B cell (primary cell): ENCODE data around the gene DOK5. TPM values are rescaled to one million over a fixed set of nuclear protein-coding genes. Genes with fewer than 3 reads are reported as not detected.

Source experiments
- ATAC-seq: fragments of 200-7000 bp; cut with Tn5 transposase; one replicate; pipeline ENCODE4 v1.10.0; 2021; ENCODE audit warnings: low read depth, mild to moderate bottlenecking, moderate number of reproducible peaks, moderate library complexity
- CTCF ChIA-PET: fragments of 350-600 bp; sonication (Branson Sonifier 250); formaldehyde crosslinking; loops from one replicate; lab custom pipeline; 2021; ENCODE audit warnings: antibody characterized with exemption, inconsistent platforms; lab: Charles Lee
- POLR2A ChIA-PET: fragments of 350-600 bp; sonication (Branson Sonifier 250); formaldehyde crosslinking; loops from one replicate; lab custom pipeline; 2021; ENCODE audit warnings: antibody characterized with exemption; lab: Charles Lee
- DNase-seq: peaks from one replicate; pipeline ENCODE4 v3.0.0; 2013
- H2AFZ ChIP-seq: 2 replicates; pipeline ENCODE4 v1.6.1; 2012; ENCODE audit warnings: mild to moderate bottlenecking, low read depth, low read length; ENCODE audit not compliant: insufficient read depth, poor library complexity, severe bottlenecking
- H3K27ac ChIP-seq, 2 donors: 1 replicate in 1 of 2; 2 replicates in 1 of 2; pipeline ENCODE4 v1.5.1; 2012 to 2013; ENCODE audit warnings: low read length in 2 of 2, mild to moderate bottlenecking in 2 of 2, moderate library complexity in 1 of 2
- H3K27me3 ChIP-seq, 4 experiments: fragments of 200-600 bp in 1 of 4; sonication (generic) in 1 of 4; replicated peaks in 1 of 4; 1 replicate in 2 of 4; 2 replicates in 2 of 4; pipeline versions ENCODE4 v1.6.1 to v1.7.0; 2013 to 2016; ENCODE audit warnings: low read length in 3 of 4, mild to moderate bottlenecking in 2 of 4, mixed read lengths in 1 of 4, moderate library complexity in 1 of 4; ENCODE audit not compliant: insufficient read depth in 4 of 4, control insufficient read depth in 3 of 4; ENCODE audit errors: control extremely low read depth in 1 of 4
- H3K36me3 ChIP-seq, 2 experiments: replicated peaks in 1 of 2; 1 replicate in 1 of 2; 2 replicates in 1 of 2; pipeline versions ENCODE4 v1.6.1 to v1.7.1; 2013; ENCODE audit warnings: low read length in 1 of 2; ENCODE audit not compliant: insufficient read depth in 2 of 2, control insufficient read depth in 1 of 2; ENCODE audit errors: control extremely low read depth in 1 of 2, extremely low read depth in 1 of 2
- H3K4me1 ChIP-seq, 2 donors: fragments of 200-600 bp in 1 of 2; sonication (generic) in 1 of 2; 1 replicate in 1 of 2; 2 replicates in 1 of 2; pipeline versions ENCODE4 v1.5.1 to v1.6.1; 2013 to 2017; ENCODE audit warnings: low read length in 2 of 2; ENCODE audit not compliant: control insufficient read depth in 2 of 2, insufficient read depth in 2 of 2
- H3K4me2 ChIP-seq: replicated peaks from 2 replicates; pipeline ENCODE3; 2012; ENCODE audit warnings: mild to moderate bottlenecking, low read depth, low read length; ENCODE audit not compliant: poor library complexity, severe bottlenecking
- H3K4me3 ChIP-seq, 5 experiments: fragments of 200-600 bp in 1 of 5; sonication (generic) in 1 of 5; 1 replicate in 3 of 5; 2 replicates in 2 of 5; pipeline versions ENCODE4 v1.5.1 to v1.7.0; 2011 to 2016; ENCODE audit warnings: low read length in 4 of 5, mild to moderate bottlenecking in 4 of 5, low read depth in 2 of 5, control low read depth in 1 of 5, moderate library complexity in 1 of 5; ENCODE audit not compliant: insufficient read depth in 1 of 5; ENCODE audit errors: control extremely low read depth in 1 of 5, extremely low read depth in 1 of 5
- H3K79me2 ChIP-seq: fragments of 200-600 bp; sonication (generic); one replicate; pipeline ENCODE4 v1.6.0; 2016; ENCODE audit warnings: low read length; ENCODE audit not compliant: control insufficient read depth, insufficient read depth
- H3K9ac ChIP-seq: fragments of 200-600 bp; sonication (generic); 2 replicates; pipeline ENCODE4 v1.6.1; 2017; ENCODE audit warnings: mild to moderate bottlenecking, low read length, moderate library complexity
- H3K9me3 ChIP-seq, 3 donors: one replicate each; pipeline versions ENCODE4 v1.6.1 to v1.7.1; 2013; ENCODE audit warnings: low read length in 2 of 3; ENCODE audit not compliant: control insufficient read depth in 2 of 3, insufficient read depth in 1 of 3; ENCODE audit errors: control extremely low read depth in 1 of 3
- H4K20me1 ChIP-seq: 2 replicates; pipeline ENCODE4 v1.6.0; 2012; ENCODE audit warnings: mild to moderate bottlenecking, low read length; ENCODE audit not compliant: insufficient read depth, control insufficient read depth, poor library complexity, severe bottlenecking
- H3K27ac Mint-ChIP-seq: one replicate; pipeline ENCODE4 v1.8.0; 2021; ENCODE audit warnings: mixed read lengths
- H3K27me3 Mint-ChIP-seq: one replicate; pipeline ENCODE4 v1.8.0; 2021; ENCODE audit warnings: mixed read lengths
- H3K4me1 Mint-ChIP-seq: one replicate; pipeline ENCODE4 v1.8.0; 2021; ENCODE audit warnings: mixed read lengths
- H3K4me3 Mint-ChIP-seq: one replicate; pipeline ENCODE4 v1.8.0; 2021; ENCODE audit warnings: mixed read lengths
- H3K9me3 Mint-ChIP-seq: one replicate; pipeline ENCODE4 v1.8.0; 2022; ENCODE audit warnings: mixed read lengths; ENCODE audit not compliant: insufficient read depth
- CTCF ChIP-seq: fragments of 200-600 bp; IDR thresholded peaks from one replicate; pipeline ENCODE4 v1.8.0; 2022; ENCODE audit warnings: antibody characterized with exemption, mild to moderate bottlenecking
- EZH2 ChIP-seq: IDR thresholded peaks from 2 replicates; pipeline ENCODE4 v1.6.1; 2012; ENCODE audit warnings: borderline replicate concordance, low read depth, mild to moderate bottlenecking, moderate library complexity, low read length; ENCODE audit not compliant: insufficient read depth, poor library complexity, severe bottlenecking
- whole genome bisulfite sequencing: methylation state at CpG from one replicate; pipeline ENCODE4 v1.1.5; 2013; ENCODE audit warnings: missing lambda C conversion rate; ENCODE audit not compliant: insufficient coverage; 5-methylcytosine and 5-hydroxymethylcytosine counted together
- intact Hi-C: fragments of 100-400 bp; cut with micrococcal nuclease; formaldehyde crosslinking; loops from one replicate; pipeline ENCODE4 v1.10.0; 2022
- polyA plus RNA-seq: library from polyadenylated mRNA; depleted of rRNA; stranded (reverse); fragments of >200 nt; gene quantifications from 2 replicates; pipeline ENCODE4 v1.2.3, GENCODE V29; 2012
- total RNA-seq, 2 donors: library from RNA; stranded (reverse); fragments of 120-200 nt in 1 of 2; gene quantifications; 1 replicate in 1 of 2; 2 replicates in 1 of 2; pipeline versions ENCODE4 v1.2.3 to v1.2.4, GENCODE V29; 2013 to 2022

Gene DOK5
- total and polyA plus RNA-seq, 2 donors (not counting 1 experiment from before 2014, with no cell fraction given), result not detected

- H3K9me3 ChIP-seq, result no peaks in the 10 kb centered on the region
- no peaks in the 10 kb centered on the region for H3K27me3 ChIP-seq
- ATAC-seq, result no peak
- H3K9ac ChIP-seq, result no peak overlapping the region
- no peaks in the 10 kb centered on the region for H3K36me3 ChIP-seq
- H3K9me3 Mint-ChIP-seq, result no peaks in the 10 kb centered on the region
- intact Hi-C loops, result no loop called here
- no peak overlapping the region for H3K4me3 ChIP-seq
- H3K27ac ChIP-seq, result no peak overlapping the region
- H3K4me3 Mint-ChIP-seq, result no peak overlapping the region
- H2AFZ ChIP-seq, result no peak overlapping the region
- no peak for DNase-seq
- peaks cover 3% of the 10 kb centered on the region for H3K27me3 Mint-ChIP-seq
- no peaks in the 10 kb centered on the region for H3K79me2 ChIP-seq
- ChIA-PET POLR2A (no interaction called here), CTCF (no interaction called here)
- no peak for TF ChIP-seq CTCF
- TF ChIP-seq EZH2, result no peak
- H3K4me2 ChIP-seq, result no peak overlapping the region
- WGBS, result 83% methylated on average over 3 of the region's 6 CpGs
- no peaks in the 10 kb centered on the region for H4K20me1 ChIP-seq
- H3K4me1 Mint-ChIP-seq, result no peaks in the 10 kb centered on the region
- no peaks in the 10 kb centered on the region for H3K4me1 ChIP-seq
- H3K27ac Mint-ChIP-seq, result no peak overlapping the region
These were observed 98.4 kb downstream of the DOK5 start for GRCh38 chr20:54573838-54574237.

GRCh38 chr20:54576518-54576917, 101.1 kb downstream of the DOK5 start:
- DNase-seq (no peak), ATAC-seq (no peak)
- no peak overlapping the region for H3K4me3 ChIP-seq
- H3K79me2 ChIP-seq, result no peaks in the 10 kb centered on the region
- Mint-ChIP-seq H3K27ac (no peak overlapping the region), H3K4me1 (no peaks in the 10 kb centered on the region), H3K9me3 (no peaks in the 10 kb centered on the region), H3K4me3 (no peak overlapping the region), H3K27me3 (peaks cover 3% of the 10 kb centered on the region)
- H3K27me3 ChIP-seq, result no peaks in the 10 kb centered on the region
- intact Hi-C loops, result no loop called here
- CTCF ChIA-PET, result no interaction called here
- no peak overlapping the region for H3K27ac ChIP-seq
- POLR2A ChIA-PET, result no interaction called here
- no peak overlapping the region for H3K4me2 ChIP-seq
- H3K36me3 ChIP-seq, result no peaks in the 10 kb centered on the region
- H2AFZ ChIP-seq, result no peak overlapping the region
- H4K20me1 ChIP-seq, result no peaks in the 10 kb centered on the region
- no peak for TF ChIP-seq EZH2
- TF ChIP-seq CTCF, result no peak
- H3K9ac ChIP-seq, result no peak overlapping the region
- H3K9me3 ChIP-seq, result no peaks in the 10 kb centered on the region
- 67% methylated on average over 1 of the region's 6 CpGs for WGBS
- H3K4me1 ChIP-seq, result no peaks in the 10 kb centered on the region
